Measurements from ENCODE around the gene ZNF438.

ZNF438 gene

DNA sequence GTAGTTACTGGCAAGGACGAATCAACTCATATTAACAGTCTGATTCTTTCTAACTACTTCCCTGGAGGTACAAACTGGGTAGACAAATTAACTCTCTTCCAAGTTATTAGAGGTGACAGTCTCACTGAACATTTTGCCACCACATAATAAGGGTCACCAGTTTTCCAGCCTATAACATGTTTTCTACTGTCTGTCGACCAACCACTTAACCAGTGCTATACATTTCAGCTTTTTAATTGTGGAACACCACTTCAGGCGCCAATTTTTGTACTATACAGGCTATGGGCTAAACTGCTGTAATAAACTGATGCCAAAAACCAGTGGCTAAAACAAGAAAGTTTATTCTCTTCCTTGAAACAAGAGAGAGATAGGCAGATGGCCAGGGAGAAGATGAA lies 13.3 kb downstream of the ZNF438 start:
- POLR2A ChIA-PET (ENCODE audit: low non-redundant PET), result no interaction called here
- TF ChIP-seq CTCF (conservative IDR thresholded peaks at IDR 0.05; ENCODE audit: low read depth), result no peak
- CTCF ChIA-PET, result no interaction called here
- no peak for DNase-seq (ENCODE audit: low spot score)
- H3K27ac ChIP-seq, result no peak overlapping the region

- no peak overlapping the region for H3K27ac ChIP-seq
- POLR2A ChIA-PET (ENCODE audit: low non-redundant PET), result no interaction called here
- TF ChIP-seq CTCF (conservative IDR thresholded peaks at IDR 0.05; ENCODE audit: low read depth), result no peak
- CTCF ChIA-PET, result interaction anchor here (0.6 kb wide), 1 partner anchor 148 kb away, joined by 3 read pairs; no protein-coding TSS in a partner anchor
- no peak for DNase-seq (ENCODE audit: low spot score)
These were observed 13.9 kb downstream of the ZNF438 start for GRCh38 chr10:31017534-31018355.

DNA sequence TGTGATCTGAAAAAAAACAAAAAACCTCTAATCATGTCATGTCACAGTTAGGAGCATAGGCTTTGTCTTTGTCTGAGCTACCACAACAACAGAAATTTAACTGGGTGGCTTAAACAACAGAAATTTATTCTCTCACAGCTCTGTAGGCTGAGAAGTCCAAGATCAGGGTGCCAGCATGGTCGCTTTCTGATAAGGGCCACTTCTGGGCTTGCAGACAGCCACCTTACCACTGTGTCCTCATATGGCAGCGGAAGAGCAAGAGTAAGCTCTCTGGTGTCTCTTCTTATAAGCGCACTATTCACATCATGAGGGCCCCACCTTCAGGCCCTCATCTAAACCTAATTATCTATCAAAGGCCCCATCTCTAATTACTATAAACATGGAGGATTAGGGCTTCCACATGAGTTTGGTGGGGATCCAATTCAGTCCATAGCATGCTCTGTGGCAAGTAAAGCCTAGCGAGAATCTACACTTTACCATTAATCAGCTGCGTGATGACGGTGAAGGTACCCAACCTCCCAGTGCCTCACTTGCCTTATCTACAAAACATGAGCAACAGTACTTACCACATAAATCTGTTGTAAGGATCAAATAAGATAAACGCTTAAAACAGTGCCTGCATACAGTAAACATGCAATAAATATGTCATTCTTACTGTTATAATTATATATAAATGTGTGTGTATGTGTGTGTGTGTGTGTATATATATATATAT lies 17.3 kb downstream of the ZNF438 start:
- POLR2A ChIA-PET (ENCODE audit: low non-redundant PET), result no interaction called here

GRCh38 chr10:31013331-31013730 lies 18.3 kb downstream of the ZNF438 start:
- no peak overlapping the region for H3K27ac ChIP-seq
- CTCF ChIA-PET, result no interaction called here
- POLR2A ChIA-PET (ENCODE audit: low non-redundant PET), result no interaction called here

More for the DNA sequence above, 17.3 kb downstream of the ZNF438 start:
- no peak overlapping the region for H3K27ac ChIP-seq
- CTCF ChIA-PET, result no interaction called here
- TF ChIP-seq CTCF (conservative IDR thresholded peaks at IDR 0.05; ENCODE audit: low read depth), result no peak
- no peak for DNase-seq (ENCODE audit: low spot score)

GRCh38 chr10:31011665-31012022 lies 20.0 kb downstream of the ZNF438 start:
- no peak for DNase-seq (ENCODE audit: low spot score)
- no peak for TF ChIP-seq CTCF (conservative IDR thresholded peaks at IDR 0.05; ENCODE audit: low read depth)
- ChIA-PET CTCF (no interaction called here), POLR2A (ENCODE audit: low non-redundant PET) (no interaction called here)
- H3K27ac ChIP-seq, result no peak overlapping the region

More at GRCh38 chr10:31013331-31013730, 18.3 kb downstream of the ZNF438 start:
- no peak for DNase-seq (ENCODE audit: low spot score)
- TF ChIP-seq CTCF (conservative IDR thresholded peaks at IDR 0.05; ENCODE audit: low read depth), result no peak

GRCh38 chr10:31011017-31011664 lies 20.5 kb downstream of the ZNF438 start:
- no peak overlapping the region for H3K27ac ChIP-seq
- ChIA-PET POLR2A (ENCODE audit: low non-redundant PET) (no interaction called here), CTCF (no interaction called here)
- no peak for DNase-seq (ENCODE audit: low spot score)
- TF ChIP-seq CTCF (conservative IDR thresholded peaks at IDR 0.05; ENCODE audit: low read depth), result no peak
